Measurements from ENCODE around the gene SLC46A2.

SLC46A2 gene

DNA sequence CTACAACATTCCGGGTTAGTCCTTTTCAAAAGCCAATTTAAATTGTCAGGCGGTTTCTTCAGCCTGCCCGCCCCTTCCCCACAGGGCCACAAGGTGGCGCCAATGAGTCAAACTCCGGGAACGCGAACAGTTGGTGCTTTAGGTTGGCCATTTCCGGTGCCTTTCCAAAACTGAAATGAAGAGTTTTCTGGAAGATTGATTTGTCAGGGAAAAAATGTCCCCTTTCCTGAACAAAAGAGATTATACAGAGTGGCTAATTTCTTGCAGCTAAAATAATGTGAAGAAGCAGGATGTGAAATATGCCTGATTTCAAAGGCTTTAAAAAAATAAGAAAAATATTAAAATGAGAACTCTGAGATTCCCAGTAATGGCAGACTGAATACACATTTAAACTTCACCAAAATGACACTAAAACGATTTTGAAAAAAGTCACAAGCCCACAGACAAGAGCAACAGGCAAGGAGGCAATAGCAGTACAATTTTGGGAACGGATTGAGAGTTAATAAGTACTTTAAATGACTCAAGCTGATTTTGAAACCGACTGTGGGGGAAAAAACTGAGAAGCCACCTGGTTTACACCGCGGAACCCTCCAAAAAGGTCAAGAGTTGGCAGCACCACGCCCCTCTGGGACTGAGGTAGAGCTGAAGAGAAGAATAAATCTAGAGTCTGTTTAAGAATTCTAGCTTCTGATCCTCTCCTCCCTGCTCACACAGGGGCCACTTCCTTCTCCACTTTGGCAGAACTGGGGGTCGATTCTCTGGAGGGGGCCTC is 45.7 kb downstream of the SLC46A2 start:
- DNase-seq (ENCODE audit: low spot score in 2 of 2): peak; percentile 69 to 75
- H3K27ac Mint-ChIP-seq: no peak overlapping the region
- peak; percentile 72 for ATAC-seq (ENCODE audit: low read depth)
- peaks cover 4% of the 10 kb centered on the region for H3K27me3 Mint-ChIP-seq
- peaks cover 12% of the 10 kb centered on the region for H3K36me3 Mint-ChIP-seq
- no peaks in the 10 kb centered on the region for H3K9me3 Mint-ChIP-seq
- H3K4me1 Mint-ChIP-seq: peaks cover 9% of the 10 kb centered on the region
- H3K4me3 Mint-ChIP-seq: peak overlapping the region; percentile 34

GRCh38 chr9:112842555-112842954 is 48.1 kb downstream of the SLC46A2 start:
- no peak overlapping the region for H3K27ac Mint-ChIP-seq
- DNase-seq (ENCODE audit: low spot score in 2 of 2) (no peak), ATAC-seq (ENCODE audit: low read depth) (no peak)
- peaks cover 4% of the 10 kb centered on the region for H3K27me3 Mint-ChIP-seq
- no peaks in the 10 kb centered on the region for H3K9me3 Mint-ChIP-seq
- no peak overlapping the region for H3K4me3 Mint-ChIP-seq
- peaks cover 16% of the 10 kb centered on the region for H3K4me1 Mint-ChIP-seq
- peaks cover 22% of the 10 kb centered on the region for H3K36me3 Mint-ChIP-seq

DNA sequence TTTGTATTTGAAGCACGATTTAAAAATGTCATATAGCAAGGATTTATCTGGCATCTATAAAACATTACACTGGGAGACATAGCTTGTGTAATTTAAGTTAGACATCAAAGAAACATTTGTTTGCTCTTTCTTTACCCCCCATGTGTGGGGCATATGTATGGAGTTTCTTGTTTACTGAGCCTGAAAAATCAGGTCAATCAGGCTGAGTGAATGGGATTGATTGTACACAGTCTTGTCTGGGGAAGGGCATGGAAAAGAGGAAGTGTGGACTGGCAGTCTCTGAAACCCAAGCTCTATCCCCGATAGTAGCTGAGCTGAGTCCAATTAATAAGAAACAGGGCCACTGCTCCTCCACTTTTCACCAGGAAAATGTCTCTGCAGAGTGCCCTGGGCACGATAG is 49.4 kb downstream of the SLC46A2 start:
- Mint-ChIP-seq H3K27ac (no peak overlapping the region), H3K4me3 (no peak overlapping the region), H3K4me1 (peaks cover 16% of the 10 kb centered on the region), H3K27me3 (peaks cover 4% of the 10 kb centered on the region), H3K36me3 (peaks cover 26% of the 10 kb centered on the region), H3K9me3 (no peaks in the 10 kb centered on the region)
- ATAC-seq (ENCODE audit: low read depth) (no peak), DNase-seq (ENCODE audit: low spot score in 2 of 2) (no peak)

- ATAC-seq (ENCODE audit: low read depth) (peak; percentile 58), DNase-seq (ENCODE audit: low spot score in 2 of 2) (no peak)
- Mint-ChIP-seq H3K4me1 (peaks cover 10% of the 10 kb centered on the region), H3K9me3 (no peaks in the 10 kb centered on the region), H3K27me3 (peaks cover 3% of the 10 kb centered on the region), H3K4me3 (no peak overlapping the region), H3K36me3 (peaks cover 26% of the 10 kb centered on the region), H3K27ac (no peak overlapping the region)
Measured at GRCh38 chr9:112839331-112839730, 51.3 kb downstream of the SLC46A2 start.

GRCh38 chr9:112838342-112838741 is 52.3 kb downstream of the SLC46A2 start:
- H3K4me3 Mint-ChIP-seq: no peak overlapping the region
- H3K9me3 Mint-ChIP-seq: no peaks in the 10 kb centered on the region
- peaks cover 25% of the 10 kb centered on the region for H3K36me3 Mint-ChIP-seq
- DNase-seq (ENCODE audit: low spot score in 2 of 2) (no peak), ATAC-seq (ENCODE audit: low read depth) (no peak)
- H3K4me1 Mint-ChIP-seq: peaks cover 6% of the 10 kb centered on the region
- H3K27ac Mint-ChIP-seq: no peak overlapping the region
- peaks cover 2% of the 10 kb centered on the region for H3K27me3 Mint-ChIP-seq

DNA sequence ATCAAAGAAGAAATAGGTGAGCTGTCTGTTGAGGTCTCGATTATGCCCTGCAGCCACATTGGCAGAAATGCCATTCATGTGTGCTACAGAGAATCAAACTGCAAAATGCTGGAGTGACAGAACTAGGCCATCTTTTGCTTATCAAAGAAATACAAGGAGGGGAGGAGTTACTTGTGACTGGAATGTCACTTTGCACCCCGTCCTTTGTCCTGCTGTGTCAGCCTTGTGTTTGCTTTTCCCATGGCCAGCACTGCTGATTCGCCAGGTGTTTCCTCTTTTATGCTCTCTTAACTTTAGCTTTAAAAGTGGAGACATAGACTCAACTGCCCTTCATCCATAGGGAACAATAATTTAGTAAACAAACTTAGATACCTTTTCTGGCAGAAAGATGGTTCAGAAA is 54.3 kb downstream of the SLC46A2 start:
- DNase-seq (ENCODE audit: low spot score in 2 of 2) (no peak), ATAC-seq (ENCODE audit: low read depth) (no peak)
- Mint-ChIP-seq H3K27ac (no peak overlapping the region), H3K27me3 (no peaks in the 10 kb centered on the region), H3K4me1 (peaks cover 6% of the 10 kb centered on the region), H3K9me3 (no peaks in the 10 kb centered on the region), H3K4me3 (no peak overlapping the region), H3K36me3 (peaks cover 27% of the 10 kb centered on the region)

DNA sequence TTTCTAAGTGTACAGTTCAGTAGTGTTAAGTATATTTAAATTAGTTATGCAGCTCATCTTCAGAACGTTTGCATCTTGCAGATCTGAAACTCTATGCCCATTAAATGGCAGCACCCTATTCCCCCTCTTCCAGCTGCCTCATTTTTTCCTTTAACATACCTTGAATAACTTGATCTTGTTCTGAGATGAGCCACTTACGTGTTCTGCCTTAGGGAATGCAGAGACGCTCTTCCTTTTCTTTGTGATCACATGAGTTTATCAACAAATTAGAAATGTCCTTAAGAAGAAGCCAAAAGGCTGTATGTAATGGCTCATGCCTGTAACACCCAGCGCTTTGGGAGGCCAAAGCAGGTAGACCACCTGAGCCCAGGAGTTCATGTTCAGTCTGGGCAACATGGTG is 57.6 kb downstream of the SLC46A2 start:
- H3K4me3 Mint-ChIP-seq: no peak overlapping the region

DNA sequence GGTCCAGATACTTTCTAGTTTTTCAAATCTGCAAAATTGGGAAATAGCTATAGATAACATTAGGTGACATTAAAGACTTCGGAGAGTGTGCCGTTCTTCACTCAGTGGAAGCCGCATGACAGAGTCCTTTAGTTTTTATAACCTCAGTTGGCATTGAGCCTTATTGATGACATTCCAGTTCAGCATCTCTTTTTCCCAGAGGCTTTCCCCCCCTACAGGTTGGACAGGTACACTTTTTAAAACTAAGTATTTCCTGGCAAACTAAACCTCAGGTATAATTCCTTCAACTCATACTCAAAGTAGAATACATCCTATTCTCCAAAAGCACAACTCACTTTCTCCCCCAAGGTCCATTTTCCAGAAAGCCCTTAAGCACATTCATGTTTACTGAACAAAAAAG is 58.7 kb downstream of the SLC46A2 start:
- no peaks in the 10 kb centered on the region for H3K27me3 Mint-ChIP-seq
- H3K4me1 Mint-ChIP-seq: peaks cover 5% of the 10 kb centered on the region
- H3K36me3 Mint-ChIP-seq: peaks cover 17% of the 10 kb centered on the region
- no peak overlapping the region for H3K27ac Mint-ChIP-seq
- no peak overlapping the region for H3K4me3 Mint-ChIP-seq
- no peak for ATAC-seq (ENCODE audit: low read depth)
- H3K9me3 Mint-ChIP-seq: no peaks in the 10 kb centered on the region
- no peak for DNase-seq (ENCODE audit: low spot score in 2 of 2)

More for the DNA sequence above, 57.6 kb downstream of the SLC46A2 start:
- H3K9me3 Mint-ChIP-seq: no peaks in the 10 kb centered on the region
- H3K27ac Mint-ChIP-seq: no peak overlapping the region
- peaks cover 17% of the 10 kb centered on the region for H3K36me3 Mint-ChIP-seq
- ATAC-seq (ENCODE audit: low read depth): no peak
- H3K27me3 Mint-ChIP-seq: no peaks in the 10 kb centered on the region
- H3K4me1 Mint-ChIP-seq: peaks cover 5% of the 10 kb centered on the region
- no peak for DNase-seq (ENCODE audit: low spot score in 2 of 2)

DNA sequence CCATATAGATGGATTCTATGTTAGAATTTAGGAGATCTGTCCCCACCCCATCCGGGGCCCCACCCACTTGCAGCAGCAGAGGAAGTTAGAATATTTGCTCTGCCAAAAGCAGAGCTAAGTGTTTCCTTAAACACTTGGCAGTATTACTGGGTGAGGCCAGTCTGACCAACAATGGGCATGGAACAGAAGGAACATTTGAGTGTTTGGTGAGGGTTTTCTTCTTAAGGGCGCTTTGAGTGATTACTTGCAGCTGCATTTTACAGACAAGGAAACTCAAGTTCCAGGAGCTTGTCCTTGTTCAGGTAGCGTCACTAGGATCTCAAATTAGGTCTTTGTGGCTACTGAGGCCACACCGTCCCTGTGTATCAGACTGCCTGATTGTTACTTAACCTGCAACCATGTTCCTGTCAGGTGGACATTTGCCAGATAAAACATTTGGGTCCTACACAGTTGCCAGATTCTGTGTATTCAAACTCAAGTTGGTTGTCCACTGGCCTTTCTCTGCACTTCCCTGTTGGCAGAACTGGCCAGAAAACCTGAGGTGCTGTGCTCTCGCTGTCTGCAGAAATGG is 59.3 kb downstream of the SLC46A2 start:
- ATAC-seq (ENCODE audit: low read depth) (no peak), DNase-seq (ENCODE audit: low spot score in 2 of 2) (no peak)
- Mint-ChIP-seq H3K4me1 (peaks cover 5% of the 10 kb centered on the region), H3K36me3 (peaks cover 20% of the 10 kb centered on the region), H3K27me3 (no peaks in the 10 kb centered on the region), H3K4me3 (no peak overlapping the region), H3K9me3 (no peaks in the 10 kb centered on the region), H3K27ac (no peak overlapping the region)
